ENCODE data around the gene CTNNA2.

The CTNNA2 gene

DNA sequence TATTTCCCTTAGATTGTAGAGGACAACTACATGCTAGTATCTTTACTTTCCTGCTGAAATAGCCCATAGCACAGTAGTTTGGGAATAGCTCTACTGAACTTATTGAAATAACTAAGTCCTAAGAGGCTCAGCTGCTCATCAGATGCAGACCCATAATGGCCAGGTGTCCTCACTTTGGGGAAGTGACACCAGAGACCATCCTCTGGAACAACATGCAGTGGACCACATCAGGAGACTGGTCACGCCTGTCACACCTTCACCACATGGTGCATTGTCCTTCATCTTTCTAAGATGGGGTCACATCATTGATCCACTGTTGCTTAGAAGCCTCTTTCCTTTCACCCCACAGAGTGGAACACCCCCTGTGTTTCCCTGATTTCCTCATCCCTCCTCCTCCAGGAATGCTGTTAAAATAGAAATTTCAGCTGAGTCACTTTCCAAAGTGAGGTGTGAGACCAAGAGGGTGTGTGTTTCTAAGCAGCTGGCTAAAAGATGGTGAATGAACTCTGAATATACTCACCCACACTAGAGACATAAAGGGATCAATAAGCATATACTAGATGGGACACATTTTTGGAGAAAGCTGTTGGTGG, 1006.9 kb downstream of the CTNNA2 start:
- DNase-seq = no peak

- DNase-seq = no peak
Observed at GRCh38 chr2:80525152-80525551, 1012.3 kb downstream of the CTNNA2 start.

DNA sequence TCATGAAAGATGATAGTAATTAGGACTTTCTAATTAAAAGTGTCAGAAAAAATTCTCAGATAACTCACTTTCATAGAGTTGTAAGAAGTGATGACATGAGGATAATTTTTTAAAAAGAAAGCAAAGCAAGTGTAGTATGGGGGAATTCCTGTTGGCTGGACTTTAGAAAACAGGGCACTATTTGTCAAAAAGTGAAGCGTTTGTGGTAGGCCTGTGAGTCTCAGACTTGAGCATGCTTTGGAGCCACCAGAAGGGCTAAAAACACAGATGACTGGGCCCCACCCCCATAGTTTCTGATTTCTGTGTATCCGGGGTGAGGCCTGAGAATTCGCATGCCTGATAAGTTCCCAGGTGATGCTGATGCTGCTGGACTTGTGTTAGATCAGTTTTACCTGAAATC, 1014.3 kb downstream of the CTNNA2 start:
- DNase-seq = no peak

DNA sequence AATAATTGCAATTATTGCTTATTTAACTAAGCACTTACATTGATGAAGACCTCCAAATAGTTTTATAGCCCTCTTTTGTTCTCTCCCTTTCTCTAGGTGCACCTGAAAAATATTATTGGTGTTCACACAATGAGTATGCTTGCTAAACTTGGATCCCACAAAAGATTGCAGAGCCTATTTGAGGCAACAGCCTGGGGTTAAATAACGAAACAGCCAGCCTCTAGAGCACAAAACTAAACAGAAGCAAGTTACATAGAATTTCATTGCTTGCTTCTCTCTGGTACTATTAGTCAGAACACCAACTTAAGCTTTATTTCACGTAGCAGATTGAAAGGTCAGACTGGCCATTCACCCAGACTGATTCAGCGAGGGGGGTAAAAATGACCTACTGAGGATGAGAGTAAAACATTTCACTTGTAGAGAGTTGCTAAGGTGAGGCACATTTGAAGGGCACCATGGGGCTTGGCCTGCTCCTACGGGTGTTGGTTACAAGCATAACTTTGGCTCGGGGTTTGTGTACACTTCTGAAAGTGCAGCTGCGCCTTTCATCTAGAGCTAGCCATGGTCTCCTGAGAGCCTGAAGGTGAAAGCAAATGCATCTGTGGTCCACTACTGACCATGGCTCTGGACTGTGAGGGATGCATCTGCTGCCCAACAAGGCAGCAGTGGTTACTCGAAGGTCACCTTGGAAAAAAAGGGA, 1016.8 kb downstream of the CTNNA2 start:
- DNase-seq = no peak

GRCh38 chr2:80530442-80531064, 1017.7 kb downstream of the CTNNA2 start:
- no peak for DNase-seq

DNA sequence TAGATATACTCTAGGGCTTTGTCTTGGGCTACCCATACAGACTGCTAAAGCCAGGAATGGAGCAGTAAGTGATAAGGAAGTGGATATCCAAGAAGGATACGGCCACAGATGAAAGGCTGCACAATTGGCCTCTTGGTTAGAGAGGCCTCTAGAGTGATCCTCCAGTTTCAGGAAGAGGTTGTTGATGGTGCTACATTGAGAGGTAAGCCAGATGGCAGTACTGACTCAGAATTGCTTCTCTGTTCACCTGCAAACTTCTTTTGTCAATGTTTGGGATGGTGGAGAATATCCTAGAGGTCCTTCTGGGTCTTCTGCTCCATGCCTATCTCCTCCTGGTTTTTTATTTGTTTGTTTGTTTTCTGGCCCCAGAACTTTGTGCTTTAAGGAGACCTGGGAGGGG, 1018.5 kb downstream of the CTNNA2 start:
- DNase-seq = no peak

GRCh38 chr2:80545420-80546210, 1032.8 kb downstream of the CTNNA2 start:
- no peak for DNase-seq

- DNase-seq = no peak
Observed at GRCh38 chr2:80546766-80547165, 1033.9 kb downstream of the CTNNA2 start.

DNA sequence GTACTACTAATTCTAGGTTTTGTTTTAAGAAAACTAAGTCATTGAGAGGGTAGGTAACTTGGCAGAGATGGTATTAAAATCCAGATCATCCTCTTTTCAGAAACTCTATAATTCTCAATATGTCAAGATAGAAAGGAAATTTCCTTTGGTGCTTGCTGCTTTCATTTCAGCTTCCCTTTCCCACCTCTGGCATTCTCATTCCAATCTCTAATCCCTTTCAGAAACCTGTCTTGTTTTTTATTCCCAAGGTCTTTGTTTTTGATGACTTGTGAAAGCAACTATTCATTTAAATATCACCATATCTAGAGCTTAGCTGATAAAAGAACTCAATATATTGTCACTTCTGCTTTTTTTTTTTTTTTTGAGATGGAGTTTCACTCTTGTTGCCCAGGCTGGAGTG, 1034.5 kb downstream of the CTNNA2 start:
- no peak for DNase-seq

- no peak for DNase-seq
Observed at GRCh38 chr2:80548469-80548868, 1035.6 kb downstream of the CTNNA2 start.

DNA sequence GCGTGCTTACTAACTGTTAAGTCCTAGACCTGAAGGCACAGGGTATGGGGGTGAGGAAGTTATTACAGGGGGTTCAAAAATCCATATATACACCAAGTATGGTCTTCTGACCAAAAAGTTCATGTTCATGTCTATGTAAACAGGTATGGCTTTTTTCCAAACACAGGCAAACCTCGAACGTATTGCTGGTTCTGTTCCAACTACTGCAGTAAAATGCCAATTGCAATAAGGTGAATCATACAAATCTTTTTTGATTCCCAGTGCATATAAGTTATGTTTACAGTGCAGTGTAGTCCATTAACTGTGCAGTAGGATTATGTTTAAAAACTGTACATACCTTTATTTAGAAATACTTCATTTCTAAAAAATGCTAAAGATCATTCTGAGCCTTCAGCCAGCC, 1037.0 kb downstream of the CTNNA2 start:
- no peak for DNase-seq

DNA sequence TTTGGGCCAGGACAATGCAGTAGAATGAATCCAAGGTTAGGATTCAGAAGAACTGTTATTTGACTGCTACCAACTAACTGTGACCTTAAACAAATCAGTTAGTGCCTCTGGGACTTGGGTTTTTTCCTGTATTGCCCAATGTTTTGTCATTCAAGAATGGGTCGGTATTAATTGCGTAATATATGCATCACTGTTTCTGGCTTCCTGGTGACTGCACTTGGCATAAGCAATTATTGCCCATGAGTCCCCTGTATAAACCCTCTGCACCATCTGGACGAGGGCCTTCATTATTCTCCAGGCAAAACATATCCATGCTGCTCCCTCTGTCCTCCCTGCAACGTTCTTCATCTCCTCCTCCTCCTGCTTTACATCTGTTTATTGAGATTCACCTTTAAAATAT, 1047.5 kb downstream of the CTNNA2 start:
- DNase-seq = no peak

DNA sequence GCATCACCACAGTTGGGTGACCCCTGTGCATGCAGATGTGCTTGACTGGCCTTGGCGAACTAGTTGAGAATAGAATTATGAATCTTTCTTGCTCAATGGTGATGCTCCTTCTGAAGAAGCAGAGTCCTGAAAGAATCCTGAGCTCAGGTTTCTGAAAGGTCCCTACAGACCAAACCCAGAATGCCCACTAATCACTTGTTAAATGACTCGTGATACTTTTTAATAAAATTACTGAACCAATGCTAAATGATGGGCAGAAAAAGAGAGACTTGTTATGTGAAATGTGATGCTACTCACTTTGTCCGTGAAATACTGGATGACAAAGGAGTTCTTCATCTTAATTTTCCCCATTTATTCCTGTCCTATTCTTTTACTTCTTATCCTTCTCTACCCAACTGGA, 1055.2 kb downstream of the CTNNA2 start:
- DNase-seq = no peak

GRCh38 chr2:80573167-80573566, 1060.3 kb downstream of the CTNNA2 start:
- no peak for DNase-seq

GRCh38 chr2:80573950-80574349, 1061.1 kb downstream of the CTNNA2 start:
- DNase-seq = no peak

GRCh38 chr2:80579756-80580155, 1066.9 kb downstream of the CTNNA2 start:
- no peak for DNase-seq

DNA sequence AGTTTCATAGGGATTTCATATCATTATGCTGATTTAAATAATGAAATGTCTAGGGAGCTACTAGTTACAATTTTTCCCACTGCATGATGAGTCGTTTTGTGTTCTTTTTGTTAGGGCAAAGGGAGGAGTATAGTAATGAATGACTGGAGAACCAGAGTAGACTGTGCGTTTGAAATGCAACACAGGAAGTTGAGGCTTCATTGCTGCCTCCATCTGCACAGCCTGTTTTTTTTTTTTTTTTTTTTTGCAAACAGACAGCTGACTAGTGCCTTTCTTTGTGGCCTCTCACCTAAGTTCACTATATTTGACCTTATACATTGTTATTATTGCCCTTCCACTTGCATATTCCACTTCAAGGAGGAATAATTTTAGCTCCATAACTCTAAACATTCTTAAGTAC, 1078.4 kb downstream of the CTNNA2 start:
- no peak for DNase-seq

GRCh38 chr2:80592106-80592505, 1079.3 kb downstream of the CTNNA2 start:
- DNase-seq = no peak

- no peak for DNase-seq
Observed at GRCh38 chr2:80610108-80610507, 1097.3 kb downstream of the CTNNA2 start.

DNA sequence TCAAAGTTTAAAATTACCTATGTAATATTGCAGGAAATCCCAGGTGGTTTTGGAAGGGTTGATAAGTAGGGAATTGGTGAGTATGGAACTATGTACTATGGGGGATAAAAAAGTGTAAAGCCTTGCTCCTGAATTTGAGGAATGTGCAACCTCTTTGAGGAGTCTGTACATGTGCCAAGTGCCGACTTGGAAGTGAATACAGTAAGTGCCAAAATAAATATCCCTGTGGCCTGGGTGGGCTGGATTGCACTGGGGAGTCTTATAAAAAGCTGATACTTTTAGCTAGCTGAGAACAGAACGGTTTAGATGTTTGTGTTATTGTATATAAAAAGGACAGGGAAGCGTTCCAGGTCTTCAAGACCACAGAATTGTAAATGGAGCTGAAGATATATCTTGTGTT, 1108.8 kb downstream of the CTNNA2 start:
- DNase-seq = no peak

- DNase-seq = no peak
Observed at GRCh38 chr2:80624062-80624461, 1111.2 kb downstream of the CTNNA2 start.

DNA sequence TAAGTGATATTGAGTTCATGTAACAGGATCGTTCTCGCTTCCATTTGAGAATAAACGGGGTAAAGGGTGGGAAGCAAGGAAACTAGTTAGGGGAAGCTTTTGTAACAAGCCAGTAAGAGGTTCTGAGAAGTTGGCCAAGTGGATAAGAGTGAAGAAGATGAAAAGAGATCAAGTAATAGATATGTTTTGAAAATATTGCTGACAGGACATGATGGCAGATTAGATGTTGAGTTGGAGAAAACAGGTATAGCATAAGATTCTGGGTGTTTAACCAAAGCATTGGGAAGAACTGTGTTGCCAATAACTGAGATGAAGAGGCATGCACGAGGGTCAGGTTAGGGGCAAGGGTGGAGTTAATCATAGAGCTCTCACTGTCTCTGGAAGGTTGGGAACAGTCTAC, 1121.7 kb downstream of the CTNNA2 start:
- DNase-seq = no peak

DNA sequence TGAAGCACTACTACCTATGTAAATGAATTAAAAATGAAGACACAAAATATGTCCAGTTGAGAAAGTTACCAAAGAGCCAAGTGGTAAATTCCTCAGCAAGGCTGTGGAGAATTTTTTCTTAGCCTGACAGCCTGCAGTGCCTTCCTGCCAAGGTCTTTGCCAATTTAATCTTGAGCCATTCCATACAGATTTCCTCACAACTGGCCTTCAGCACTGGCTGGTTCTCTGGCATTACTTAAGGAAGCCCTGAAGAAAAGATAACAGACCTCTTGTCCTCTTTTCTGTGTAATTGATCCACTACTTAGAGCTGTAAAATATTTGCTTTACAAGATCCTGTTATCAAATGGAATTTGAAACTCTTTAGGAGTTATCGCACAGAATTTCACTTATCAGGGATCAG, 1125.9 kb downstream of the CTNNA2 start:
- DNase-seq = no peak

GRCh38 chr2:80642465-80642864, 1129.6 kb downstream of the CTNNA2 start:
- DNase-seq = no peak

All from stimulated activated CD4-positive, alpha-beta T cell treated with anti-CD3 and anti-CD28 coated beads, Interleukin-2, amount 100 ng/mL, for 24 hours (primary cell).